Measurements from ENCODE around the gene MLC1.

MLC1 gene

DNA sequence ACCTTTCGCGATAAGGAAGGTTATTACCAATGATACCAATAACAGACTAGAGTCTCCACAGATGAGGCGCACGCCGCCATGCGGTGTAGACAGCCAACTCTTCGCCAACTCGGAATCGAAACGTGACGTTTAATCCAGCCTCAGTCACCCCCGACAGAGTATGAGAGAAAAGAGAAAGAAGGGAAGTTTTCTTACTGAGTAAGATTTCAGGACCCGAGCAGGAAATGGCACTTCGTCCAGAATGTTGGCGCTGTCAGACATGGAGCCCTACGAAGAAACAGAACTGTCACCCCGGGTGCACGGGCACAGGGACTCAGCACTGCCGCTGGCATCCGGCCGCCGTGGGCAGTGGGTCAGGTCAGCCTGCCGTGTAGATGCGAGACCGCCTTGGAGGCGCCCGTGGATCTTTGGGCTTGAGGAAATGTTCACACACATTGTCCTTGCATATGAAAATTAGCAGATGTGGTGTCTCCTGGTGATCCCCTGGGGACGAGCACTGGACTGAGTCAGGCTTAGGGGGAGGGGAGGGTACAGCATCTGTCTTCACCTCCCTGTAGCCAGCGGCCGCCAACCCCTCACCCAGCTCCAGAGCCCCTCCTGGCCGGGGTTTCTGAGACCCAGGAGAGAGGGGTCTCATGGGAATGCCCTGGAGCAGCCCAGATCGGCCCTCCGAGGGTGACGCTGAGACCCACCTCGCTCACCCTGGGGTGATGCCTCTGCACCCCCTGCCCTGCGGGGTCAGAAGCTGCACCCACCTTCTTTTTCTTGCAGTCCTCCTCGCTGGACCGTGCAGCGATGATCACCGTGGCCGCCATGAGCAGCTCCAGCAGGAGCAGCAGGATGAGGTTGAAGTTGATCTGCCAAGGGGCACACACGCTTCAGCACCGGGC lies 8.3 kb downstream of the MLC1 start:
- DNase-seq = no peak

DNA sequence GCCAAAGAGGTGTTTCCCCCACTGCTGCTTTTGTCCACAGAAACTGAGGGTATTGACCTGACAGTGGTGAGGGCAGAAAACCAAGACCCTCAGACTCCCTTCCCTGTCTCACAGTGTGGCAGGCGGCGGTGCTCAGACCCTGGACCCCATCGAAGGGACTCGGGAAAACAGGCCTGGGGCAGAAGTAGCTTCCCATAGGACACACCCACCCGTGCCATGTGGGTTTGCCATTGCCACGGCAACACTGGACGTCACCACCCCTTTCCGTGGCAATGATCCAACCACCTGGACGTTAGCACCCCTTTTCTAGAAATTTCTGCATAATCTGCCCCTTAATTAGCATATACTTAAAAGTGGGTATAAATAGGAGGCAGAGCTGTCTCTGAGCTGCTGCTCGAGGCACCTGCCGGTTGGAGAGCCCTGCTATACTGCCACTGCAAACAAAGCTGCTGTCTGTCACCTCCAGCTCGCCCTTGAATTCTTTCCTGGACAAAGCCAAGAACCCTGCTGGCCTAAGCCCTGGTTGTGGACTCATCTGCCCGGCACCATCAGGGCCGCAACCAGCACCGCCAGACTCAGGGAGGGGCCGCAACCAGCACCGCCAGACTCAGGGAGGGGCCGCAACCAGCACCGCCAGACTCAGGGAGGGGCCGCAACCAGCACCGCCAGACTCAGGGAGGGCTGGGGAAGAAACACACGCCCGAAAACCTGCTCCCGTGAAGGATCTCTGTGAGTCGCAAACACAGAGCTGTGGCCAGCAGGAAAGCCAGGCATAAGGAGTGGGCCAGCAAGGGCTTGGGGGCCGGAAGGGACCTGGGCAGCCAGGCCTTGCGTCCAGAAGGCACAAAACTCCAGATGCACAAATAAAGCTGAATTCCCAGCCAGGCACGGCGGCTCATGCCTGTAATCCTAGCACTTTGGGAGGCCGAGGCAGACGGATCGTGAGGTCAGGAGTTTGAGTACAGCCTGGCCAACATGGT lies 10.4 kb downstream of the MLC1 start:
- no peak for DNase-seq

DNA sequence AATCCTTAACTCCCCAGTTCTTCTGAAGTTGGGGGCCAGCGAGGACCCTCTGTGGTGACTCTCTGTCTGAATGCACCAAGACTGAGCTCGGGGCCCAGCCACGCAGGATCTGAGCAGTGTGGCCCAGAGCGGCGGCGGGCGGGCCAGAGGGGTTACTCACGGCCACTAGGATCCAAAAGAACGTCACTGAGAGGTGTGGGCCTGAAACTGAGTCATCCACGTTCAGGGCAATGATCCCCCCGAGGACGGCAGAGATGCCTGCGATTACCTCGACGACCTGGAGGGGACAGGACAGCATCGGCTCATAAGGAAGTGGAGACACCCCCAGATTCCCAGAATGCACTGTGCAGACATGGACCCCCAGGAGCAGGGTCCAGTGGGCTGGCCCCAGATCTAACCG lies 11.2 kb downstream of the MLC1 start:
- no peak for DNase-seq

DNA sequence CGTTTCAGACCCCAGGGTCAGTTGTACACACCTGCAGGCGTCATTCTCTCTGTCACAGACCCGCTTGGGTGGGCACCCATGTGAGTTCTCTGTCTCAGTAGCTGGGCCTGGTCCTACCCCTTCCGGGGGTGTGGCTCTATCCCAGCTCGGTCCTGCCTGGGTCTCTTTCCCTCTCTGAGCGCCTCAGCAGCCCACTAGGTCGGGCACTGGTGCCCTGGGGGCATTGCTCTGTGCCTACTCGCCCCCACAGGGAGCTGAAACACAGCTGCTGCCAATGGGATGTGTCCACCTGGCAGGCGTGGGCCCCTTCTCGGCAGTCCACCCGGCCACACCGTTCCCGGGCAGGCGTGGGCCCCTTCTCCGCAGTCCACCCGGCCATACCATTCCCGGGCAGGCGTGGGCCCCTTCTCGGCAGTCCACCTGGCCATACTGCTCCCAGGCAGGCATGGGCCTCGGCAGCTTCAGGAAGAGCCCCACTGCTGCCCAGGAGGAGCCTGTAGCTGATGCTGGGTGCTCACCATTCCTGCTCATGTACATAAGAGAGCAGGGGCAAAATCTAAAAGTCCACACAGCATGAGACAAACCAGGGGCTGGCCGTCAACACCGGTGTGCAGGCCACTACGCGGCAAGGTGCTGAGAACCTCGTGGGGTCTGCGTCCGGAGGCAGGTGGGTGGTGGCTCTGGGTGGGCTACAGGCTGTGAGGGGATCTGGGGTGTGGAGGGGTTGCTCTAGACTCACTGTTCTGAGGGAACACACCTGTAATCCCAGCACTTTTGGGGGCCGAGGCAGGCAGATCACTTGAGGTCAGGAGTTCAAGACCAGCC lies 12.3 kb downstream of the MLC1 start:
- no peak for DNase-seq

DNA sequence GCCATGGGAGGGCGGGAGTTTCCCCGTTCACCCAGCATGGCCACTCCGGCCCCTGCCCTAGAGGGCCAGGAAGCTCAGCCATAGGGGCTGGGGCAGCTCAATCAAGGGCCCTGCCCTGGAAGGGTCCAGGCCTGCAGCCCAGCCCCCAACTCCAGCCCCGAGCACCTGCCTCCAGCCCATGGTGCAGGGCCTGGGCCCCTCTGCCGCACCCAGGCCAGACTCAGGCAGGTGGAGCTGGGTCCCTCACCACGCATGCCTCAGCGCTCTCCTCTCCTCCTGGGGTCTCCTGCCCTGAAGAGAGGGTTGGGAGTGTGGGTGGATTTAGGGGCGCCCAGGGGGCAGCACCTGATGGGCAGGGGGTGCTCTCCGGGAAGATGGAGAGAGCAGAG lies 13.1 kb downstream of the MLC1 start:
- DNase-seq = no peak

DNA sequence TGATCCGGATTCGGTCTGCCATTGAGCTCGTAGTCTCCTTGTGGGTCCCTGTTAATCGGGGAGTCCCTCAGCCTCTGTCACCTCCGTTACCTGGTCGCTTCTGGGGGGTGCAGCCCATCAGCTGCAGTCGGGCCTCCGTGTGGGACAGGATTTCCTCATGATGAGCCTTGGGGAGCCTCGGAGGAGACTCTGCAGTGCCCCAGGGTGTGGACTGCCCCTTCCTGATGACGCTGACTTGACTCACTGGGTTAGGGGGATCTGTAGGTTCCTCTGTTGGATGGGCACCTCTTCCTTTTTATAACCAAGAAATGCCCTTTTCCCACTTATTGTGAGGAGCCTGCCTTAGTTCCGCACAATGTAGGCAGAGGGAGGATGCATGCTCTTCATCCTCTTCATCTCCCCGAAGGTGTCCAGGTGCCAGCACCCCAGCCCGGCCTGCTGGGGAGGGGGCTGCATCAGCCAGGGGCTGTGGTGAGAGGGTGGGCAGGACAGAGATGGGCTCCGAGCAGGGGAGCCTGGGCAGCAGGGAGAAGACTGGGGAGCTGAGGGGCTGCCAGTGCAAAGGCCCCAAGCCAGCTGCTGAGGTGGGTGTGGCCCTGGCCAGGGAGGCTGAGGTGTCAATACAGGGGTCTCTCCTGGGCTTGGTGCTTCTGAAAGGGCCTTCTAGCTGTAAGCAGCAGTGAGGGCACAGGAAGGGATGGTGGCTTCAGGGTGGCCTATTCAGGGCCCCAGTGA lies 13.6 kb downstream of the MLC1 start:
- no peak for DNase-seq

DNA sequence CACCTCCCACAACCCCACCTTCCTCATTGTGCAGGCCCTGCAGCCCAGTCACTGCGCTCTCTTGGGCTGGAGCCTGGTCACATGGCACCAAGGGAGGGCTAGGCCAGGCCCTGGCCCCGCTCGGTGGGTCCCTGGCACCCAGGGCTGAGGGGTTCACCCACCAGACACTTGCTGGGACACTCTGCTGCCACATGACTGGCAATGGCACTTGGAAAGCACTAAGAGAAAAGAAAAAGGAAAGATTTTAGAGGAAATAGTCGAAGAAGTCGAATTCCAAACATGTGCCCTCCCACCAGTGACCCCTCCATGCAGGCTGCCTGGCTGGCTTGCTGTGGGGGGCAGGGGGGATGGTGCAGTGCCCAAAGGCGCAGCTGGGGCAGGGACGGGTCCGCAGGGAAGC lies 14.9 kb downstream of the MLC1 start:
- DNase-seq = no peak

DNA sequence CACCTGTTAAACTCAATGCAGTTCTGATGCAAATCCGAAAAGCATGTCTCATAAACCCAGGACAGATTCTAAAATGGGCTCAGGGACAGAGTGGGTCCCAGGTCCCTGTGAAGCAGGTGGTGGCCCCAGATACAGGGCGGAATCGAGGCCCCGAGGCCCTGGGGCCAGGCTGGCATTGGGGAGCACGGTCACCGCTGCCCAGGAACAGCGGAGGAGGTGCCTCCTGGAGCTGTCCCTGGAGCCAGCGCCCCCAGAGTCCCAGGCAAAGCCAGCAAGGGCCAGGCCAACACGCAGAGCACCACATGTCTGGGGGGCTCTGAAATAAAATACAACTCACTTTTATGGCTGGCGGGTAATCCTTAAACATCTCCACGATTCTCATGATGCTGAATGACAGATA lies 17.1 kb downstream of the MLC1 start:
- no peak for DNase-seq

DNA sequence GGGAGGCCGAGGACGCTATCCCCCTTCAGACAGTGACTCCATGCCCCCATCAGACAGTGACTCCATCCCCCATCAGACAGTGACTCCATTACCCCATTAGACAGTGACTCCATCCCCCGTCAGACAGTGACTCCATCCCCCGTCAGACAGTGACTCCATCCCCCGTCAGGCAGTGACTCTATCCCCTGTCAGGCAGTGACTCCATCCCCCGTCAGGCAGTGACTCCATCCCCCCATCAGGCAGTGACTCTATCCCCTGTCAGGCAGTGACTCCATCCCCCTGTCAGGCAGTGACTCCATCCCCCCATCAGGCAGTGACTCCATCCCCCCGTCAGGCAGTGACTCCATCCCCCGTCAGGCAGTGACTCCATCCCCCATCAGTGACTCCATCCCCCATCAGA lies 18.0 kb downstream of the MLC1 start:
- DNase-seq = no peak

DNA sequence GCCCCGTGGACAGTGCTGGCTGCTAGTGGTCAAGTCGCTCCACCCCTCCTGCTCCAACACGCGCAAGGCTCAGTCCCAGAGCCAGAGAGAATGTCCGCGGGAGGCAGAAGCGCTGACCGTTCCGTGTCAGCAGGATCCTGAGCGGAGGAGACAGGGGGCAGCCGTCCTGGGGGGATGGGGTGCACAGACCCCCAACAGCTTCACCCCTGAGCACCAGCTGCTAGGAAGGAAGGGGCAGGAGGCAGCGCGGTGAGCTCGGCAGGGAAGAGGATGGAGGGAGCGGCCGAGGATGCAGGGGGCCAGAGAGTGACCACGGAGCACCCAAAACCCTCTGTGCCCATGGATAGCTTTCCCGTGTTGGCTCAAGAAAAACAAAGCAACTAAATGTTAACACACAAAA lies 20.8 kb downstream of the MLC1 start:
- no peak for DNase-seq

DNA sequence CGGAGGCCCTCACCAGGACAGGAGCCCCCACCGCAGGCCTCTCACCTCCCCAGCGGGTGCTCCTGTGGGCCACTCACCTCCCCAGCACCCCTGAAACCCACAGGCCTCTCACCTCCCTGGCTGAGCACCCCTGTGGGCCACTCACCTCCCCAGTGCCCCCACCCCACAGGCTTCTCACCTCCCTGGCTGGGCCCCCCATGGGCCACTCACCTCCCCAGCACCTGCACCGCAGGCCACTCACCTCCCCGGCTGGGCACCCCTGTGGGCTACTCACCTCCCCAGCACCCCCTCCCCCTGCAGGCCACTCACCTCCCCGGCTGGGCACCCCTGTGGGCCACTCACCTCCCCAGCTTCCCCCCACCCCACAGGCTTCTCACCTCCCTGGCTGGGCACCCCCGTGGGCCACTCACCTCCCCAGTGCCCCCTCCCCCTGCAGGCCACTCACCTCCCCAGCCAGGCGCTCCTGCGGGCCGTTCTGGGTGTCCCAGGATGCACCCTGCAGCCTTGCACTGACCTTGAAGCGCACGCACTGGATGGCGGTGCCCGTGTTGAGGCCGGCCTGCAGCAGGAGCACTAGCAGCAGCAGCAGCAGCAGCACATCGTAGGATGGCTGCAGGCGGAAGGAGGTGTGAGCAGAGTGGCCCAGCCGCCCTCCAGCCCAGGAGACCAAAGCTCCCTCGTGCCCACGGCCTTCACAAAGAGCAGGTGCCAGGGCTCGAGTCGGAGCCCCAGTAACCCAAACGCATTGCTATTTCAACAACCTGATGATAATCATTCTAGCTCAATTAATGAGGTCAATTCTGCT lies 21.4 kb downstream of the MLC1 start:
- no peak for DNase-seq

DNA sequence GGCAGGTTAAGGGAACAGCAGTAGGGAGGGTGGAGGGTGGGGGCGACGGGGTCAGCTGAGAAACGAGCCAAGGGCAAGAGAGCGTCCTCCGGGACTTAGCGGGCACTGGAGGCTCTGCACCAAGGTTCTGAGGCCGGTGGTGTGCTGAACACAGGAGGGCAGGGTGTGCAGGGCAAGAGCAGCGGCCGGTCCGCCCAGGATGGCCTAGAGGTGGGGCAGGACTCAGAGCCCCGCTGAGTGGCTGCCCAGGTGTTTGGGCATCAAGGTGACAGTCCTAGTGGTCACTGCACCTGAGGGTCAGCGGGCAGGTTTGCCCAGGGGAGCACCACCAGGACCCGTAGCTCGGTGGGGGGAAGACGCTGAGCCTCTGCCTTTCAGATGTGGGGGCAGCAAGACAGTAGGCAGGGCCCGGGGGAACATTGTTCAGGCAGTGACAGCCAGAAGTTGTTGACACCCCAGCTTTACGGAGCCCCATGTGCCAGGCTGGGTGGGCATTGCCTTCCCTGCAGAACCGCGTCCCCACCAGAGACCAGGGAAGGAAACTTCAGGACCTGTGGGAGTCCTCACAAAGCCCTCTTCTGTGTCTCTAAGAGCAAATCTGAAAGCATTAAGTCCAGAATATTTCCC lies 22.6 kb downstream of the MLC1 start:
- DNase-seq = no peak

DNA sequence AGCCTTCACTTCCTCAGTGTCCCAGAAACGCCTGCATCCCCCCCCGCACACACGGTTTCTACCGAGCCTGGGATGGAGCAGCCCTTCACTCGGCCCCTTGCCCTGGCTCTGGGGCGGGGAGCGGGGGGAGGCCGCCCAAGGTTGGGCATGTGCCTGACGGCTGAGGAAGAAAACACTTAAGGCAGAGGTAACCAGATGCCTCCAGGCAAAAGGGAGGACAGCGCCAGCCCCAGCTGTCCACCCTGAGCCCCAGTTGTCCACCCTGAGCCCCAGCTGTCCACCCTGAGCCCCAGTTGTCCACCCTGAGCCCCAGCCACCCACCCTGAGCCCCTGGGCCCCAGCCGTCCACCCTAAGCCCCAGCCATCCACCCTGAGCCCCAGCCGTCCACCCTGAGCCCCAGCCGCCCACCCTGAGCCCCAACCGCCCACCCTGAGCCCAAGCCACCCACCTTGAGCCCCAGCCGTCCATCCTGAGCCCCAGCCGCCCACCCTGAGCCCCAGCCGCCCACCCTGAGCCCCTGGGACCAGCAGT lies 23.3 kb downstream of the MLC1 start:
- no peak for DNase-seq

DNA sequence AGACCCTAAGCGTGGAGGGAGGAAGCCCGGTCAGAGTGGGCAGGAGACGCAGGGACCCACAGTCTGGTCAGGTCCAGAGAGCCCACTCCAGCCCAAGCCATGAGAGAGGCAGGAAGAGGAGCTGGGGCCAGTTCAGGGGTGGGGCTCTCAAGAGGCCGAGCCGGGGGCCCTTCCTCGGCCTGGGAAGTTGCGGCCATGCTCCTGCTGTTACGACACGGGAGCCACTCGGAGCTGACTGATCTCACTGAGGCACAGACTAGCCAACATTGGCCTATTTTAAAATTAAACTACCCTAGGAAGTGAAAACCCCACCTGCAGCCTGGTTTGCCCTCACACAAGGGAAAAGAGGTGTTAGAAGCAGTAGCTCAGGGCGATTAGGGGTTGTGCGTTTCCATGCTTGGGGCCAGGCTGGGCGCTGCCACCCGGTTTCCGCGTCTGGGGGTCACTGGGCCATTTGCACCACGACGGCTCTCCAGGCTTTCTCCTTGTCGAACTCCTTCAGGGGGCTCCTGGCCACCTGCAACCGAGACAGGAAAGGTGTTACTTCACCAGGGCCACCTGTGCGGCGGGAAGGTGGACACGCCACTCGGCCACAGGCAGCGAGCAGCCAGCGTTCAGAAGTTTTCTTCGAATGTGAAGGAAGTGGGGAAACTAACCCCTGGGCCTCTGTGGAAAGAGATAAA lies 23.9 kb downstream of the MLC1 start:
- no peak for DNase-seq

DNA sequence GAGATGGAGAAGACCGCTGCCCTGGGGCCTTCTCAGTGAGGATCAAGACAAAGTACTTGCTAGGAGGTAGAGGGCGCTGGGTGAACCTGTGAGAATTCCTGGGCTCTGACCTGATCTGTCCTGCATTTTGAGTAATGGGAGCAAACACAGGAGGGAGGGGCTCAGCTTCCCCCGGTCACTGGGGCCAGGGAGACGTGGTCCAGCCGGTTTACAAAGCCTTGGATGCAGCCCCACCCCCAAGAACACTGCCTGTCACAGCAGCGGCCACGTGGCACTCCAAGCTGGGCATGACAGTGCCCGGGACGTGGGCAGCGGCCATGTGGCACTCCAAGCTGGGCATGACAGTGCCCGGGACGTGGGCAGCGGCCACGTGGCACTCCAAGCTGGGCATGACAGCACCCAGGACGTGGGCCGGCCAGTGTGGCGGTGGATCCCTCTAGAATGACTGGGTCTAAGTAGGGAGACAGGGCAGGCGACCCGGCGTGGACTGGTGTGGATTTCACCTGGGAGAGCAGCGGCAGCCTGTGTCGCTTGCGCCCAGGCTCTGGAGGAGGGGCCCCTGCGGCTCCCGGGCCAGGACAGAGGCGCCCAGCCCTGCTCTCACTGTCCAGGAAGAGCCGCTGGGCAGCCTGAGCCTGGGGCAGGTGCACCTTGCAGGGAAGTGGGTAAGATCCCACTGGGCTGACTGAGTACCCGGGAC lies 24.6 kb downstream of the MLC1 start:
- no peak for DNase-seq

DNA sequence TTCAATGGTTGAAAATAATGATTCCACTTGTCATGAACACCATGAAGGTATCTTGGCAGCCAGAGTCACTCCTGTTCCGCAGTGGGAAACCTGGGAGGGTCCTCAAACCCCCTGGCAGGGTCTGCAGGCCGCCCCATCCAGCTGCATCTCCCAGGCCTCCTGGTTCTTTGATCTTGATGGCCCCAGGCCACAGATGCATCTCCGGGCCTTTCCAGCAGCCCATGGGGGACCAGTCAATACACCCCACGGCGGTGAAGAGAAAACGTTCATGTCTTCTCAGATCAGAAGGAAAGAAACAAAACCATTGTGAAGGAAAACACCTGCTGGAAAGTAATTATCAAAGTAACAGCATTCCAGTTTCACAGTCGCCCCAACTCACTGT lies 25.4 kb downstream of the MLC1 start:
- no peak for DNase-seq

DNA sequence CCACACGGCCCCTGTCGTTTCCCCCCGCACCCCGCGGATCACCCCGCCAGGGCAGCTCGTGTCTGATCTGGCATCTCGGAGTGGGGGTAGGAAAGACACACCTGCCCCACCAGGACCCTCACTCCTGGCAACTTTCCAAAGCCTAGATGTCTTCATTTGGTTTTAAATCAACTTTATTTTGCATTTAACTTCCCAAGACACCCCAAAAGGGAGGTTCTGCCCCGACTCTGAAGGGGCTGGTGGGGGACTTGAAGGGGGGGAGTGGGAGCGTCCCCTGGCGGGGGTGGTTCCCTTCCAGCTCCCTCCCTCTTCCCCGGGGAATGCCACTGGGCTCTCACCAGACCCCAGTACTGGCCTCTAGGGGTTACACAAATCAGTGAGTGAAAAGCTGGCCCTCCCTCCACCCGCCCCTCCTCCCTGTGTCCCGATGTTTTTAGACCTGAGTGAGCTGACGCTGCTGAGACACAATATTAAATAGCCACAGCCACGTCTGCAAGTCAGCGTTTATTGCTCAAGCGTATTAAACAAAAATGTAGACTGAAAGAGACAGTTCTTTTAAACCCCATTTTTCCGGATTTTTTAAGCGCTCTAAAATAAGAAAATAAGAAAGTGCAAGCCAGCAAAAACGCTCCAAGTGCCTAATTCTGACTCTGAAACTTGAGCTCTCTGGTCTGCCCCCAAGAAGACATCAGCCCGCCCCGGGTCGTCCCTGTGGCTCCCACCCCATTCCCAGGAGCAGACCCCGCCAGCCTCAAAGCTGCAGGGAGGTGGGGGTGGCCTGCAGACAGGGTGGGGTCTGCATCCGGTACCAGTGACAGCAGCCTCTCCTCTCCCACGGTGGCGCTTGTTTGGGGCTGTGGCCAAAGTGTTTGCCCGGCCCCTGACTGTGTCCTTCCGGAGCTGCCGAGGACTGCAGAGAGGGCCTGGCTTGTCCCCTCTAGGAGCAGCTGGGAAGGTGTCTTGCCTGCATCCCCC lies 26.0 kb downstream of the MLC1 start:
- DNase-seq = peak; percentile 34
